MM.1S (cell line): ENCODE results near the gene TMIGD3.

Source experiments
- CTCF ChIP-seq: fragments of 300-600 bp; sonication (generic); IDR thresholded peaks from 2 replicates; pipeline ENCODE4 v1.5.1; 2016; ENCODE audit warnings: antibody characterized with exemption, low read length, mixed read lengths
- EZH2 ChIP-seq: fragments of 300-600 bp; sonication (generic); optimal IDR thresholded peaks from 2 replicates; pipeline ENCODE3; 2017; ENCODE audit warnings: low read depth, mild to moderate bottlenecking, antibody characterized with exemption, low read length, mixed read lengths
- EZH2phosphoT487 ChIP-seq: fragments of 300-600 bp; sonication (generic); IDR thresholded peaks from 2 replicates; pipeline ENCODE4 v1.6.1; 2018; ENCODE audit warnings: antibody characterized with exemption, low read length

GRCh38 chr1:111486431-111486830 lies 17.0 kb downstream of the TMIGD3 start:
- no peak for TF ChIP-seq CTCF
- no peak for TF ChIP-seq EZH2
- no peak for TF ChIP-seq EZH2phosphoT487
